GM19035 (cell line): Measurements from ENCODE around the gene GABRR2.
"Not testable (repeated sequence)": the region's sequence is repeated elsewhere in the genome, so short reads cannot be mapped to it uniquely, and the experiment has no call there.

ENCODE experiments used
- ATAC-seq: cut with Tn5 transposase; IDR thresholded peaks from one replicate; pipeline ENCODE4 v1.9.1; 2021; ENCODE audit not compliant: unreplicated experiment

The GABRR2 gene

DNA sequence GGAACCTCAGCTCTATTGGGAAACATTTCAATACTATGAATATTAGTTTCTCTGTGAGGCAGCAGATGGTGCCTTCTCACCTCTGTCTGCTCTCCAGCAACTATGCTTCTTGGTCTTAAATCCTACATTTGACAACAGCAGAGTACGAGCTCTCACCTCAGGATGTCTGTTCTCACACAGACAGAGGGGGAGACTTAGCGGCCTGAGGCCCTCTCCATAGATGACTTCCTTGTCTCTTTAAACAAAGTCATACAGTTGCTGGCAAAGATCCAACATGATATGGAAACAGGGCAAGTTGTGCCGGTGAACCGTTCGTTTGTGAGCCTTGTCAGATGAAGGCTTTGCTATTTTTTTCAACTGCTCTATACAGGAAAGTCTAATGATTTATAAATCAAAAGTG is 54.3 kb downstream of the GABRR2 start:
- no peak for ATAC-seq

DNA sequence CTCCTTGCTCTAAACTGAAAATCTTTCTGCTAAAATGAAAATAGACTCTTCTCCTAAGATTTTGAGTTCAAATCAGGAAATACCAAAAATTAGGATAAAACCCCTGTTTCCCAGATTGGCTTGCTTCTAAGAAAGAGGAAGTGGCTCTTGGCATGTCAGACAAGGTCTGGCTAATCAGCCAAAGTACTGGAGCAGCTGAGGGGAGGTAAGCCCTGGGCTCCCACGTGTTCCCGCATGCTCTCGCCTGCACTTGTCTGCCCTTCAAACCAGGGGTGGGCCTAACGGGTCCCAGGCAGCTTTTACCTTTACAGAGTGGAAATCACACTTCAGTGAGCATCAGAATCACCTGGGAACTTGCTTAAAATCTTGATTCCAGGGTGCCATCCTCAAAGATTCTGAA is 54.8 kb downstream of the GABRR2 start:
- ATAC-seq = no peak

DNA sequence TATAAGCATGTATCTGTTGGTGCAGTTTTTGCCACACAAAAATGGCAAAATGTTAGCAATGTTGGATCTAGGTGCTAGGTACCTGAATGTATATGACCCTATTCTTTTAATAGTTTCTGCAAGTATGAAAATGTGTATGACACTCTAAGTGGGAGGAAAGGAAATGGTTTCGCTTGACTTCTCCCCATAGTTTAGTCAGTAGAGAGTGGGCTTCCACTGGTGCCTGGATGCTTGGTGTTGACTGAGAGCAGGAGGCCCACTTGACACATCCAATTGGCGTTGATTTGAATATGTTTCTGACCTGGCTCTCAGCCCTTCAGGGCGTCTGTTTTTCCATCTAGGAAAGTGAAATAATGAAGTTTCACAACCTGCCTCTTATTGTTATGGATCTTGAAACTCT is 56.2 kb downstream of the GABRR2 start:
- no peak for ATAC-seq

DNA sequence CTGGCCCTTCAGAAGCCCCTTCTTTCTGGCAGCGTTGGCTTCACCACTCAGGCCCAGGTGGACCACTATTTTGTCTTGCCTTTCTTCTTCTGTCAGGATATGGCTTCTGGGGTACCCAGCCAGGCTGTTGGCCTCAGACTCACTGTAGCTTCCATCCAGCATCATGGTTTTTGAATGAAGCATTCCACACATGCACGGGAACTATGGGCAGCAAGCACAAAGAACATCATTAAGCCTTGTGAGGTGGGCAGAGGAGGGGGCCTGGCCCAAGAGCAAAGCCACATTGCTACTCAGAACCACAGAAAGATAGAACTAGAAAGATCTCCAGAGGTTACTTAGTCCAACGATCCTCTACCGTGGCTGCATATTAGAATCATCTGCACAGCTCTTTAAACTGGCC is 57.3 kb downstream of the GABRR2 start:
- ATAC-seq = no peak

DNA sequence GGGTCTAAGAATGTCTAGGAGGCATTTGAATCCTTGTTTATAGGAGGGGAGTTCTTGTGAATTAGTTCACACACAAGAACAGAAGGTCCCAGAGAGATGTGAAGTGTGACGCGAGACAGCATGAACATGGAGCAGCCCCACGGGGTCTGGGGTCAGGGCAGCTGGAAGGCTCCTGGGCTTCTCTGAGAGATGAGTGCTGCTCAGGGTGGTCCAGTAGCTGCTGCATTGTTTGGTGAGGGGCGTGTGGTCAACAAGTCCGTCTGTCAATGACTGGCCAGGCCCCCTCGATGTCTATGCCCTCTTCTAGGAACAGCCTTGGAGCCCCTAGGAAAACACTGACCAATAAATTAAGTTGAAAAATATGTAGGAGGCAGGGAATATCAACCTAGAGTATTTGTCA is 57.8 kb downstream of the GABRR2 start:
- ATAC-seq = no peak

DNA sequence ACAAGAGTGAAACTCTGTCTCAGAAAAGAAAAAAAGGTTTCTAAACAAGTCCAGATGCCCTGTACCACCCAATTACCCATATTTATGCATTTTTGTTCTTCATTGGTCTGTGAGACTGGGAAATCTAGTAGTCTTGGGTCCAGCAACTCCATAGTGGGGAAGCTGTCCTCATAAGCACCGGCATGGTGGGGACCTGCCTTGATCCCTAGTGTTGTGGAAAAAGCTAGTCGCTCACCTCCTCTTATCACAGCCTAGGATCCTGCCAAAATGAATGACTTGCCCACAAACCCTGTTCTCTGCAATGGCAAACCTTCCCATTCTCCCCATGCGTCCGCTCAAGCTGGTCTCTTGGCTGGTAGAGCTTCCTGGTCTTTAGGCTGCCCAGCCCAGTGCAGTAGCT is 59.7 kb downstream of the GABRR2 start:
- ATAC-seq = no peak

DNA sequence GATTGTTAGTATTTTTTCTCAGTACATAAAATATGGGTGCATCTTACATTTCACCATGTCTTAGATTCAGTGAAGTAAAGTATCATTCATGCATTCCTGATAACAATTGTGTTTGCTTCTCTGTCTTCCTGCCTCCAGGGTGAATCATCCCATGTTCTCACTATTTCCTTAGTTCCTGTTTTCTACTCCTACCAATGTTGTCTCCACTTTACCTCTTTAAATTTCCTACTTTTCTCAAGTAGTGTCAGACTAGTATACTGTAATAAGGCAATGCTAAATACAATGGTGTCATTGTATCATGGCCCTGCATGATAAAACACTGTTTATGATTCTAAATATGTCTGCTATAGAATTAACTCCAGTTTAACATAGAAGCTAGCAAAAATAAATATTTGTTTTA is 60.5 kb downstream of the GABRR2 start:
- ATAC-seq = no peak

DNA sequence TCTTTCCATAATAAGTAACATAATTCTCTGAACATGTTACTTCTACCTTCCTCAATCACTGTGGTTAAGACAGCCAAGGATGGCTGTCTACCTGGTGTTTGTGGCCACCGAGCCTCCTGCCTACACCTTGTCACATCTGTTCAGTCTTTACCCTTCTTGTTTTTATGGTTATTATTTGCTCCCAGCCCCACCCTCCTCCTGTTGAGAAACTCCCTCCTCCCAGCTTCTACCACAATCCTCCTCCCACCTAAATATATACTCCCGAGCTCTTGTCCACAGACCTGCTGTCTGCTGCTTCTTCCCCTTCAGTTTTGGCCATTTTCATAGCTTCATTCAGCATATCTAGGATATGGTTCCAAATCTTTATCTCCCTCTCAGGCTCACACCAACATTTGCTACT is 62.2 kb downstream of the GABRR2 start:
- ATAC-seq = no peak

DNA sequence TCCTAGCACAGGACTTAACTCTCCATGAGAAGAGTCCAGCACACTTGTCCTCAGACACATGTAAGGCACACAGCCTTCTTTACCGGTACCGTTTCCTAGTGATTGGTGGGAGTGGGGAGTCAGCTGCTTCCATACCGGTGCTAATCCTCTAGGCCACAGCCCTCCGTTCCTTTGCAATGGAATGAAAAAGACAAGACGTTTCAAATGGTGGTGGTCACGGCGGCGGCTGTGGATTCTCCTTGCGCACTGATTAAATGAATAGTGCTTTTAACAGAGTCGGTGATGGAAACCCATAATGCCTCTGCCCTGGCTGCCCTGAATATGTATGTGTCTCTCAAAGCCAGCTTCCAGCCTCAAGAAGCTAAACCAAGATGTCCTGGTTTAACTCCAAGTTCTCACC is 63.1 kb downstream of the GABRR2 start:
- ATAC-seq = no peak

DNA sequence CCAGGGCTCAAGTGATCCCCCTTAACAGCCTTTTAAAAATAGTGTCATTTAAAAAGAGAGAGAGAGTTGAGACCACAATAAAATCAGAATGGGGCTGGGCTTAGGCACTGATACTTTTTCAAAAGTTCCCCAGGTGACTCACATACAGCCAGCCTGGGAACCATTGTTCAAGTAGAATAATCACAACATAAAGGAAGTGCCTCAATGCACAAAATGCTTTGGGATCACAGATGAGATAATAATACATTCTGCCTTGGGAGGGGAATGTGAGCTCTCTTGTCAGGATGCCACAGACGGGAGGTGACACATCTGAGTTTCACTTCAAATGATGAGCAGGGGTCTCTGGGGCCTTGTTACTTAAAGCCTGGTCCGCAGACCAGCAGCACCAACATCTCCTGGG is 63.9 kb downstream of the GABRR2 start:
- ATAC-seq = no peak

DNA sequence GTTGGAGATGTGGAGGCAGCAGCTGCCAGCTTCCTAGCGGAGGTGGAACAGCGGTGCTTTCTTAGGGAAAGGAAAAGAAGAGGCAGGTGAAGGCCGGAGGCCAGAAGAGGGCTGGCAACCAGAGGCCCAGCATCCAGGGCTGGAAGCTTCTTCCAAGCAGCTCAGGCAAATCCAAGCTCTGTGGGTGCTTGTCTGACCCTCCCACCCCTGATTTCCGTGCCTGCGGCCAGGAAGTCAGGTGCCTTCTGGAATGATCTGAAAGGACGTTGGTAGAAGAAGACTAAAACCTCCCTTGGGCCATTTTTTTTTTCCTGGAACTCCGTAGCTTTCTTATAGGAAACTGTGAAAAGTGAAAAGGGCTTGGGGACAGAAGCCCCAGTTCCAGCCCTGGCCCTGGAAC is 64.9 kb downstream of the GABRR2 start:
- no peak for ATAC-seq

DNA sequence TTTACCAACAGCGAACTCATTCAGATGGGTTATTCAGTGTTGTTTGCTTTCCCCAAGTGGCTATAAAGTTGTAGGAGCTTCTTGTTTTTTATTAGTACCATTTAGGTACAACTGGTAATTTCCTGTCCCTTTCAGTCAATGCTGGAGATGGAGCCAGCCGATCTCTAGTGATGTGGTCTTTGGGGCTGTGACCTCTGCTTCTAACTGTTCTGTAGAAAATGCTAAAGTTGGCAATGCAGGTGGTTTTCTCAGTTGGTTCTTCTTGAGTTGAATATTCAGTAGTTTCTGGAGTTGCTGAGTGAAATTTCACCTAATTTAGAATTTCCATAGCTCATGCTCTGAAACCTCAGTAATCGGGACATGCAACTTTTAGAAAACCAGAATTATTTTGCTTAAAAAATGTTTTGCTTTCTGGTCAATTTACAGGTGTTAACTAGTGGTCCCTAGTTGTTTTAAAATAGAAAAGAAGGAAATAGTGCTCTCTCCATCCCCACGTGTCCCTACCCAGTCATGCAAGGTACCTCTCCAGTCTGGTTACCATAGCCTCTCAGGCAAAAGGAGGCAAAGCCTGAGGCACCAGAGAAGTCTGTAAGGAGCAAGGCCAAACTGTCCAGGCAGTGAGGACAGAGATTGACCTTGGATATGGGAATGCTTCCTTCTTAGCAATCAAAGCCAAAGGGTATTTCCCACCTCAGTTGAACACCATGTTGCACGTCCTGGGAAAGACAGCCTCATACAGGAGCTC is 70.7 kb downstream of the GABRR2 start:
- ATAC-seq = no peak

DNA sequence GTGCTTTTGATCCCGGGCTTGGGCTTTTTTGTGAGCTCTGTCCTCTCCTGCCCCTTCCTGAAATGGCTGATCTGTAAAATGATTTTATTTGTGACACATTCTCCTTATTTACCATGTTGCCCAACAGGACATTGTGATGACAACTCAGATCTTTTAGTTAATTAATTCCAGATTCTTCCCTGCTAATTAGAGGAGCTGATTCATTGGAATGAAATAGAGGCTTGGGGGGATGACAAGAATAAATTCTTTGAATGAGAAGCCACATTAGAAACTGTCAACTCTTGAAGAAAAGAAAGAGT is 71.8 kb downstream of the GABRR2 start:
- ATAC-seq = no peak

DNA sequence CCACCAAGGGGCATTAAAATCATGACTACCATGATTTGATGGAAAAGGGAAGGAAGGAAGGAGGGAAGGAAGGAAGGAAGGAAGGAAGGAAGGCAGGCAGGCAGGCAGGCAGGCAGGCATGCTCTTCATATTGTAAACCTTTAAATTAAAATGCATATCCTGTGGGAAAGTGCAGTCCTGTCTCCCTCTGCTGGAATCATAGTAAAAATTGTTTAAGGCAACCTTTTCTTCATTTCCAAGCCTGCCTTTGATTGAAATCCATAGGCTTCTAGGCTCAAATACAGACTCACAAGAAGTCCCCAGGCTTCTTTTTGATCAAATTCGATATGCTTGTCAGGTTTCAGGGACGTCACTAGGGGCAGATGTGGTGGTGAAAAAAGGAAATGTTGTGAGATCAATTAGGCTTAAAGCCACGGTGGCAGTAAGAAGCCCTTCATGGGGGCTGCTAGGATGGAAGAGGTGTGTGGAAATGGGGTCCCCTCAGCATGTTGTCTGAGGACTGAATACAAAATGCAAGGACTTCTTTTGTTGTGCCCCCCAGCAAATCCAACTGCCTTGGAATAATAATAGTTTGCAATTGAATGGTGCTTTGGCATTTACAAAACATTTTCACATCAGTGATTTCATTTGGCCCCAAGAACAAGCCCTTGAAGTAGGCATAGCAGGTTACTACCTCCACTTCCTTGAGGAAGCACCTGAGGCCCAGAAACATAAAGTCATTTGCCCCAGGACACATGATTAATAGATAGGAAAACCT is 72.3 kb downstream of the GABRR2 start:
- no peak for ATAC-seq

DNA sequence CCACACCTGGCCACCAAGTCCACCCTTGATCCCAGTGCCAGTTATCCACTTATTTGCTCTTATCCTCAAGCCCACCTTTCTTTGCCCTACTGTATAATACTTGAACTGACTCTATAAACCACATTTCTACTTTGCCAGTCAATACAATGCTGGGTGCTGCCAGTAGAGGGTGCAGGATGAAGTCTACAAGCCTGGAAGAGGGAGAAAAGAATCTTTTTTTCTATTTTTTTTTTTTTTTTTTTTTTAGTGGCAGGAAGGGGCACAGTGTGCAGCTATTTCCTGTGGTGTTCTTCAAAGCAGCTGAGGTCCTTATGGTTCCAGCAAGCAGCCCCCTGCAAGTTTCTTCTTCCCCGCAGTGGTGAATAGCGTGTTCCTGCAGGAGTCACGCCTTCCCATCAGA is 75.8 kb downstream of the GABRR2 start:
- no peak for ATAC-seq

DNA sequence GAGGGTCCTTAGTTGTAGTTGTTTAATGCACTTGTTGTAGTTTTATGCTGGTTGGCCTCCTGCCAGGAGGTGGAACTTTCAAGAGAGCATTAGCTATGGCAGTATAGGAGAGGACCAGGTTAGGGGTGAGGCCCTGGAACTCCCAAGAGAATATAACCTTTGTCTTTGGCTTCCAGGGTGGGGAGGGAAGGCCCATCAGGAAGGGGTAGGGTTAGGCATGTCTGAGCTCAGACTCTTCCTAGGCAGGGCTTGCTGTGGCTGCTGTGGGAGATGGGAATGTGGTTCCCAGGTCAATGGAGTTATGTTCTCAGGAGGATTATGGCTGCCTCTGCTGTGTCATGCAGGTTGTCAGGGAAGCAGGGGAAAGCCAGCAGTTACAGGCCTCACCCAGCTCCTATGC is 77.9 kb downstream of the GABRR2 start:
- no peak for ATAC-seq

DNA sequence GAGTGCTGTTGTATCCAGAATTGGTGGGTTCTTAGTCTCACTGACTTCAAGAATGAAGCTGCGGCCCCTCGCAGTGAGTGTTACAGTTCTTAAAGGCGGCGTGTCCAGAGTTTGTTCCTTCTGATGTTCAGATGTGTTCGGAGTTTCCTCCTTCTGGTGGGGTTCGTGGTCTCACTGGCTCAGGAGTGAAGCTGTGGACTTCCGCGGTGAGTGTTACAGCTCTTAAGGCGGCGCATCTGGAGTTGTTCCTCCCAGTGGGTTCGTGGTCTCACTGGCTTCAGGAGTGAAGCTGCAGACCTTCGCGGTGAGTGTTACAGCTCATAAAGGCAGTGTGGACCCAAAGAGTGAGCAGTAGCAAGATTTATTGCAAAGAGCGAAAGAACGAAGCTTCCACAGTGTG is 81.5 kb downstream of the GABRR2 start:
- not testable (repeated sequence) for ATAC-seq

DNA sequence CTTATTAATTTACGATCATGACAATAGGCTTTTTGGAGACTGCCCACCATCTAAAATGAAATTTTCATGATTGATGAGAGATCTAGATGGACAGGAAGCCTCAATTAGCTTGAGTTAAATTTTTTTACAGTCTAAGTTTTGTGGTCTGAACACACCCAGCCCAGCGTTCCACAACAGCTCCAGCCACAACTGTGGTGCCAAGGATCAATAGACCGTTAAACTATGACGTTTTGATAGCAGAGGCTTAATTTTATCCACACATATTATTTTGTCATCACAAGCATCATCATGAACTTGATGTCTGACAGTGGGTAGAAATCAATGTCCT is 92.4 kb downstream of the GABRR2 start:
- ATAC-seq = no peak

DNA sequence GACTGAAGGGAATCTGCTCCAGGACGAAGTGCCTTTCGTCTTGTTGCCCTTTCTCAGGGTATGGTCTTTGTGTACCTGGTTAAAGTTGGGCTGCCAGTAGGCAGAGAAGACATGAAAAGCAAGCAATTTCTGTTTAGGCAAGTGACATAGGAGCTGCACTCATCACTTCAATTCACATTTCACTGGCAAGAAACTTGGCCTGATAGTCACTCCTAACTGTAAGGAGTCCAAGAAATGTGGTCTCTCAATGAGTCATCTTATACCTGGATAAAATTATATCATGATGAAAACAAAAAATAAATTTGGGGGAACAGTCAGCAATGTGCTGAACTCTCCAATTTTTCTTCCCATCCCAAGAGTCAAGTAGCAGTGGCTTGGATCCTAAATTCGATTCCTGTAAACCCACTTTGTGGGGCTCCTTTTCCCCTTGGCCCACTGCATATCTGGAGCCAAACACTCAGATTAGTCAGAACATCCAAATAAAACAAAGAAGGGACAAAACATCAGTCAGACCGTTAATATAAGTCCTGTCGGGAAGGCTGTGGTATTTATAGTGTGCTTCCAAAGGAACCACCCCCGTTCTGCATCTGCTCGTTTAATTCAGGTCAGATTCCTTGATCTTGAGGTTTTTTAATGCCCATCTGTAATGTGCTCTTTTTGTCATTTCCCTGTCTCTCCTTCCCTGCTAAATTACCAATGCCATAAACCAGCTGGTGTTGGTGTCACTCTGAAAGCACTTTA is 93.0 kb downstream of the GABRR2 start:
- no peak for ATAC-seq

DNA sequence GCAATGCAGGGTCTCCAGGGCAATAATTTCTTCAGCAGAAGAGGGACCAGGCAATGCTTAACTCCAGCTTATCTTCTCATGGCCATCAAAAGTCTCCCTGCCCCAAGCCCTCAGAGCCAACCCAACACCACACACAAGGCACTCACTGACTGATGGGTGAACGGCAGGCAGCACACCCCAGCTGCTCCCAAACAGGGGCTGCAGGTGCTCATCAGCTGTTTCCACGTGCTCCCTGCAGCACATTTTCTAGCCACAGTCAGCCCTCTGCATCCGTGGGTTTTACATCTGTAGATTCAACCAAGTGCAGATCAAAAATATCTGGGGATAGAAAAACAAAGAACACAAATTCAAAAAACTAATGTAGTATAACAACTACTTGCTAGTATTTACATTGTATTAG is 94.0 kb downstream of the GABRR2 start:
- no peak for ATAC-seq

DNA sequence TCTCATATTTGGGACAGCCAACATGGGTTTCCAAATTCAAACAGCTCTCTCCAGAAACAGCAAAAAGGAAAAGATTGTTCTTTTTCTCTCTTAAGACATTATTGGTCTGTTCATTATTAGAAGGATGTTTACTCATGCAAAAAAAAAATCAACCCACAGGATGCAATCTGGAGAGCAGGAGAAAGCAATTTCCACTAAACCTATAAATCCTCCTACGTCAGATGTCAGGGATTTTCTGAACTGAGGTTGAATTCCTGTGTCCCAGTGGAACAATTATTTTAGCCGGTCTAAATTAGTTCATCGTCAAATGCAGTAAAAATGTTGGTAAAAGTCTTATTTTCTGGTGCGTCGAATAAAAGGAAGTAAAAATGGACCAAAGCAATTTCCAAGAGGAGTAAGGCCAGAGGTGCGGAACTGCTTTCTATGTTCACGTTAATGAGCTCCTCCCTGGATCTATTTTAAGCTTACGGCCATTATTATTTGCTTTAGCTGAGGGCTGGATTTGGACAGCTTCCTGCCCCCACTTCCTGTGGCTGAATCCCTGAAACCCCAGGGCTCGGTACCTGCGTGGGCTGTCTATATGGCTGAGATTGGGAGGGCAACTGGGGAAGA is 97.7 kb downstream of the GABRR2 start, which contains the start of gene GABRR1:
Gene GABRR1 (minus strand): TSS at position 60 of the 612 bp plus-strand sequence. CDS start 36 bp downstream, at position 24.
- no peak for ATAC-seq

DNA sequence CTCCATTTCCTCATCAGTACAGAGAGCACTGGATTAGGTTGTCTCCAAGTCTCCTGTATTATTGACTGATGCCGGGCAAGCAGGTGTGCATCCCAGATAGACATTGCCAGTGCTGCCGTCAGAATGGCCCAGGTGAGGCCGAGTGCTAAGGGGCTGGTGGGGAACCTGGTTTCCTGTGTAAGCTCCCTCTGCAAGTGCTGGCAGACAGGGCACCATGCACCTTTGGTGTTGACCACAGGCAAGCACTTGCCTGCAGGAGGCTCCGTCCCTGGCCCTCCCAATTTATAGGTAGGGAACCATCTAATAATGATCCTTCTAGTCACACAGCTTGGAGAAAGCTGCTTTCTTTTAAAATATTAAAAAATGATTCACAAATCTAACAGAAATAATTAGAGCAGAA is 98.7 kb downstream of the GABRR2 start:
- no peak for ATAC-seq
